HepG2 (cell line): ENCODE data around the gene RNF208. TPM values are rescaled to one million over a fixed set of nuclear protein-coding genes. Genes with fewer than 3 reads are reported as not detected.
A peak's percentile ranks its signal among the peaks of the same experiment; 100 is the strongest.

Experiments
- DNMT3B ChIP-seq: conservative IDR thresholded peaks from 2 replicates; pipeline ENCODE4 v1.6.1; 2016; ENCODE audit warnings: missing biosample characterization, control low read depth
- FOXK2 ChIP-seq: fragments of 450-650 bp; IDR thresholded peaks from 2 replicates; pipeline ENCODE4 v1.6.1; 2016
- FUBP1 ChIP-seq: sonication (generic); formaldehyde crosslinking; IDR thresholded peaks from 2 replicates; pipeline ENCODE4 v1.5.1; 2020; ENCODE audit warnings: missing genetic modification reagents, mild to moderate bottlenecking, borderline replicate concordance
- HDAC1 ChIP-seq: sonication (generic); formaldehyde crosslinking; IDR thresholded peaks from 2 replicates; pipeline ENCODE4 v1.5.1; 2020; ENCODE audit warnings: mild to moderate bottlenecking, missing genetic modification reagents
- HIVEP1 ChIP-seq: sonication (generic); formaldehyde crosslinking; IDR thresholded peaks from 2 replicates; pipeline ENCODE4 v1.4.0; 2020; ENCODE audit warnings: mild to moderate bottlenecking, missing genetic modification reagents
- HOXA7 ChIP-seq: sonication (generic); formaldehyde crosslinking; IDR thresholded peaks from 2 replicates; pipeline ENCODE4 v1.8.1; 2022; ENCODE audit warnings: mild to moderate bottlenecking, missing genetic modification reagents, moderate library complexity
- KDM4B ChIP-seq: sonication (generic); formaldehyde crosslinking; IDR thresholded peaks from 2 replicates; pipeline ENCODE4 v1.4.0; 2020; ENCODE audit warnings: missing genetic modification reagents
- LRRFIP1 ChIP-seq: sonication (generic); formaldehyde crosslinking; conservative IDR thresholded peaks from 2 replicates; pipeline ENCODE4 v1.4.0; 2020; ENCODE audit warnings: missing genetic modification reagents
- MTF1 ChIP-seq: sonication (generic); formaldehyde crosslinking; IDR thresholded peaks from 2 replicates; pipeline ENCODE4 v1.5.0; 2020; ENCODE audit warnings: missing genetic modification reagents
- NFRKB ChIP-seq: fragments of 450-650 bp; IDR thresholded peaks from 2 replicates; pipeline ENCODE4 v1.6.1; 2017
- PAX8 ChIP-seq: sonication (generic); formaldehyde crosslinking; IDR thresholded peaks from 2 replicates; pipeline ENCODE4 v1.8.0; 2022; ENCODE audit warnings: mild to moderate bottlenecking, missing genetic modification reagents, borderline replicate concordance
- PPARG ChIP-seq: conservative IDR thresholded peaks from 2 replicates; pipeline ENCODE4 v1.6.1; 2016; ENCODE audit warnings: missing biosample characterization, missing genetic modification reagents
- SALL1 ChIP-seq: sonication (generic); formaldehyde crosslinking; IDR thresholded peaks from 2 replicates; pipeline ENCODE4 v1.8.0; 2022; ENCODE audit warnings: mild to moderate bottlenecking, missing genetic modification reagents
- SATB2 ChIP-seq: sonication (generic); formaldehyde crosslinking; IDR thresholded peaks from 2 replicates; pipeline ENCODE4 v1.5.0; 2020; ENCODE audit warnings: missing genetic modification reagents
- TAF1 ChIP-seq: sonication (generic); formaldehyde crosslinking; IDR thresholded peaks from 2 replicates; pipeline ENCODE4 v1.4.0; 2020; ENCODE audit warnings: missing genetic modification reagents
- ZC3H13 ChIP-seq: sonication (generic); formaldehyde crosslinking; IDR thresholded peaks from 2 replicates; pipeline ENCODE4 v1.8.1; 2023; ENCODE audit warnings: mild to moderate bottlenecking, missing genetic modification reagents, moderate library complexity
- ZFY ChIP-seq: sonication (generic); formaldehyde crosslinking; IDR thresholded peaks from 2 replicates; pipeline ENCODE4 v1.4.0; 2020; ENCODE audit warnings: missing genetic modification reagents
- ZNF564 ChIP-seq: sonication (generic); formaldehyde crosslinking; IDR thresholded peaks from 2 replicates; pipeline ENCODE4 v1.8.1; 2023; ENCODE audit warnings: mild to moderate bottlenecking, missing genetic modification reagents
- ZNF670 ChIP-seq: sonication (generic); formaldehyde crosslinking; IDR thresholded peaks from 2 replicates; pipeline ENCODE4 v1.8.0; 2022; ENCODE audit warnings: mild to moderate bottlenecking, missing genetic modification reagents, borderline replicate concordance
- ZNF792 ChIP-seq: IDR thresholded peaks from 2 replicates; pipeline ENCODE4 v1.6.1; 2016
- polyA plus RNA-seq, 8 experiments: library from polyadenylated mRNA; depleted of rRNA in 3 of 8; stranded (reverse) in 7 of 8; unstranded in 1 of 8; fragments of >200 nt; fragmentation: Illumina TruSeq in 4 of 8; extraction: Trizol in 4 of 8; gene quantifications; 2 replicates each; pipeline versions ENCODE4 v1.2.1 to v1.2.3, GENCODE V29; 2011 to 2016; ENCODE audit warnings: low read depth in 4 of 8, missing spikeins in 1 of 8, mixed read lengths in 1 of 8; ENCODE audit not compliant: insufficient read depth in 1 of 8
- total RNA-seq, 5 experiments: library from RNA; depleted of rRNA; stranded (reverse); fragments of >200 nt; fragmentation: Illumina TruSeq; extraction: Trizol; gene quantifications; 2 replicates each; pipeline ENCODE4 v1.2.3, GENCODE V29; 2016; ENCODE audit warnings: low read depth in 1 of 5
- TF ChIP-seq, protein P1 (sequence below): sonication (generic); formaldehyde crosslinking; IDR thresholded peaks from 2 replicates; pipeline ENCODE4 v1.4.0; 2020; ENCODE audit warnings: missing genetic modification reagents; ENCODE audit errors: not compliant biosample characterization
- TF ChIP-seq, protein P2 (sequence below): sonication (generic); formaldehyde crosslinking; IDR thresholded peaks from 2 replicates; pipeline ENCODE4 v1.4.0; 2020; ENCODE audit warnings: missing genetic modification reagents

The RNF208 gene
- total and polyA plus RNA-seq, 2 of the 13 experiments (the other 11 are each of a cell fraction or from before 2014, with no cell fraction given), result 1.6 to 2.1 TPM

DNA sequence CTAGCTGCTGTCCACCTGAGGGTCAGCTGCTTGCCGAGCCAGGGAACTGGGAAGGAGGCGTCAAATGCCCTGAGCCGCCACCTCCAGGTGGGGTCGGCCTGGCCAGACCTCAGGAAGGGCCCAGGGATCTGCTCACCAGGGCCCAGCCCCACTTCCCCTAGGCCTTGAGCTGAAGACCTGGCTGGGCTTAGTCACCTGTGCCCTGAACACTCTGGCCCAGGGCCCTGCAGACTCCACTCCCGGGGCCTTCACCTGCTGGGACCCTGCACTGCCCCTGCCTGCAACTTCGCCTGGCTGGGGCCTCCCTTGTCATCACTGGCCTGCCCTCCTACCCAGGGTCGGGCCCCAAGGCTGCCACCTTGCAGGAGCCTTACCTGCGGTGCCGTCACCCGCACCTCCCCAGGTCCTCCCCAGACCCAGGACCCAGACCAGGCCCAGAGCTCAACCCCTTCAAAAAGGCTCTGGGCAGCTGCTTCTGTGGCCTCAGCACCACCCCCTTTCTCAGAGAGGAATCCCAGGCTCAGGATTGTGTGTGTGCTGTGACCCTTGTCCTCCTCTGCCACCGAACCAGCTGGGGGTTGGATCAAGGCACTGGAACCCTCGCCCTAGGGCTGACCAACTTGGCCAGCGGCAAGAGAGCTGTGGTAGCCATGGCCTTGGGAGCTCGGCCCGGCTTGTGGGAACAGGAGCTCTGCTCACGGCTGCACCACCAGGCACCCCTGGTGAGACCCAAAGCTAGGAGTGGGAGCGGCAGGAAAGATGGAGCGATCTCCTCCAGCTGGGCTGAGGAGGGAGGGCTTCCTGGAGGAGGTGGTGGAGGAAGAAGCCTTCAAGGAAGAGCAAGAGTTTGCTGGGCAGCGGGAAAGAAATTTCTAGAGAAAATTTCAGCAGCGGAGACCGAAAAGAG is 31.9 kb upstream of the RNF208 start (continued):
- no peak for TF ChIP-seq LRRFIP1 (CRISPR knock-in tag)
- TF ChIP-seq SALL1 (CRISPR knock-in tag), result peak; percentile 10; the same call in 1 of the 2 replicates
- no peak for TF ChIP-seq ZNF792 (CRISPR knock-in tag)
- no peak for TF ChIP-seq ZNF670 (CRISPR knock-in tag)
- no peak for TF ChIP-seq FUBP1
- TF ChIP-seq ZFY (CRISPR knock-in tag), result peak; percentile 56; the same call in 1 of the 2 replicates
- TF ChIP-seq FOXK2, result no peak
- no peak for TF ChIP-seq KDM4B
- peak; percentile 74; the same call in 1 of the 2 replicates for TF ChIP-seq HIVEP1 (CRISPR knock-in tag)
- TF ChIP-seq PAX8, result no peak
- TF ChIP-seq, protein P1, sequence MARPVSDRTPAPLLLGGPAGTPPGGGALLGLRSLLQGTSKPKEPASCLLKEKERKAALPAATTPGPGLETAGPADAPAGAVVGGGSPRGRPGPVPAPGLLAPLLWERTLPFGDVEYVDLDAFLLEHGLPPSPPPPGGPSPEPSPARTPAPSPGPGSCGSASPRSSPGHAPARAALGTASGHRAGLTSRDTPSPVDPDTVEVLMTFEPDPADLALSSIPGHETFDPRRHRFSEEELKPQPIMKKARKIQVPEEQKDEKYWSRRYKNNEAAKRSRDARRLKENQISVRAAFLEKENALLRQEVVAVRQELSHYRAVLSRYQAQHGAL (CRISPR knock-in tag), result no peak
- no peak for TF ChIP-seq HOXA7
- peak; percentile 40; the same call in 1 of the 2 replicates for TF ChIP-seq ZNF564 (CRISPR knock-in tag)
- no peak for TF ChIP-seq NFRKB
- TF ChIP-seq, protein P2, sequence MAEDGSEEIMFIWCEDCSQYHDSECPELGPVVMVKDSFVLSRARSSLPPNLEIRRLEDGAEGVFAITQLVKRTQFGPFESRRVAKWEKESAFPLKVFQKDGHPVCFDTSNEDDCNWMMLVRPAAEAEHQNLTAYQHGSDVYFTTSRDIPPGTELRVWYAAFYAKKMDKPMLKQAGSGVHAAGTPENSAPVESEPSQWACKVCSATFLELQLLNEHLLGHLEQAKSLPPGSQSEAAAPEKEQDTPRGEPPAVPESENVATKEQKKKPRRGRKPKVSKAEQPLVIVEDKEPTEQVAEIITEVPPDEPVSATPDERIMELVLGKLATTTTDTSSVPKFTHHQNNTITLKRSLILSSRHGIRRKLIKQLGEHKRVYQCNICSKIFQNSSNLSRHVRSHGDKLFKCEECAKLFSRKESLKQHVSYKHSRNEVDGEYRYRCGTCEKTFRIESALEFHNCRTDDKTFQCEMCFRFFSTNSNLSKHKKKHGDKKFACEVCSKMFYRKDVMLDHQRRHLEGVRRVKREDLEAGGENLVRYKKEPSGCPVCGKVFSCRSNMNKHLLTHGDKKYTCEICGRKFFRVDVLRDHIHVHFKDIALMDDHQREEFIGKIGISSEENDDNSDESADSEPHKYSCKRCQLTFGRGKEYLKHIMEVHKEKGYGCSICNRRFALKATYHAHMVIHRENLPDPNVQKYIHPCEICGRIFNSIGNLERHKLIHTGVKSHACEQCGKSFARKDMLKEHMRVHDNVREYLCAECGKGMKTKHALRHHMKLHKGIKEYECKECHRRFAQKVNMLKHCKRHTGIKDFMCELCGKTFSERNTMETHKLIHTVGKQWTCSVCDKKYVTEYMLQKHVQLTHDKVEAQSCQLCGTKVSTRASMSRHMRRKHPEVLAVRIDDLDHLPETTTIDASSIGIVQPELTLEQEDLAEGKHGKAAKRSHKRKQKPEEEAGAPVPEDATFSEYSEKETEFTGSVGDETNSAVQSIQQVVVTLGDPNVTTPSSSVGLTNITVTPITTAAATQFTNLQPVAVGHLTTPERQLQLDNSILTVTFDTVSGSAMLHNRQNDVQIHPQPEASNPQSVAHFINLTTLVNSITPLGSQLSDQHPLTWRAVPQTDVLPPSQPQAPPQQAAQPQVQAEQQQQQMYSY (CRISPR knock-in tag), result peak; percentile 42; the same call in 1 of the 2 replicates
- no peak; the same call in 1 of the 2 replicates for TF ChIP-seq TAF1
- peak; percentile 54; the same call in 1 of the 2 replicates for TF ChIP-seq ZC3H13
- no peak for TF ChIP-seq MTF1
- no peak for TF ChIP-seq DNMT3B
- TF ChIP-seq SATB2 (CRISPR knock-in tag), result no peak
- peak; percentile 48; the same call in 1 of the 2 replicates for TF ChIP-seq PPARG (CRISPR knock-in tag)
- no peak; the same call in 1 of the 2 replicates for TF ChIP-seq HDAC1 (CRISPR knock-in tag)
